GM18498 (cell line): Measurements from ENCODE around the gene PROSER3.

Source experiments
- ATAC-seq: cut with Tn5 transposase; IDR thresholded peaks from one replicate; pipeline ENCODE4 v1.9.1; 2021; ENCODE audit warnings: mild to moderate bottlenecking, moderate library complexity; ENCODE audit not compliant: unreplicated experiment

Gene PROSER3

GRCh38 chr19:35775298-35776101 is 17.5 kb downstream of the PROSER3 start, which contains the start of gene ARHGAP33:
Gene ARHGAP33 (plus strand): TSS chr19:35775564. CDS start chr19:35775659, 95 bp downstream.
- peak; percentile 95 for ATAC-seq

- no peak for ATAC-seq
These were observed 18.3 kb downstream of the PROSER3 start for GRCh38 chr19:35776102-35776788.

GRCh38 chr19:35777086-35777841 is 19.3 kb downstream of the PROSER3 start:
- ATAC-seq = no peak

GRCh38 chr19:35777961-35778360 is 20.0 kb downstream of the PROSER3 start:
- no peak for ATAC-seq

- ATAC-seq = no peak
These were observed 21.1 kb downstream of the PROSER3 start for GRCh38 chr19:35779033-35779432.

- no peak for ATAC-seq
These were observed 22.1 kb downstream of the PROSER3 start for GRCh38 chr19:35780058-35780457.

- ATAC-seq = no peak
These were observed 22.7 kb downstream of the PROSER3 start for GRCh38 chr19:35780717-35781116.

- no peak for ATAC-seq
These were observed 23.7 kb downstream of the PROSER3 start for GRCh38 chr19:35781650-35782049.

GRCh38 chr19:35782589-35782988 is 24.6 kb downstream of the PROSER3 start:
- no peak for ATAC-seq

- ATAC-seq = no peak
These were observed 25.8 kb downstream of the PROSER3 start for GRCh38 chr19:35783469-35784434.

- ATAC-seq = no peak
These were observed 26.7 kb downstream of the PROSER3 start for GRCh38 chr19:35784503-35785338.

- no peak for ATAC-seq
These were observed 27.3 kb downstream of the PROSER3 start for GRCh38 chr19:35785339-35785627.

- no peak for ATAC-seq
These were observed 28.6 kb downstream of the PROSER3 start for GRCh38 chr19:35786299-35787160.

GRCh38 chr19:35787227-35787799 is 29.3 kb downstream of the PROSER3 start:
- ATAC-seq = no peak

GRCh38 chr19:35788205-35788960 is 30.4 kb downstream of the PROSER3 start:
- no peak for ATAC-seq

- no peak for ATAC-seq
These were observed 31.4 kb downstream of the PROSER3 start for GRCh38 chr19:35789195-35789977.
